Measurements from ENCODE around the gene CHRNB1.

Gene CHRNB1

DNA sequence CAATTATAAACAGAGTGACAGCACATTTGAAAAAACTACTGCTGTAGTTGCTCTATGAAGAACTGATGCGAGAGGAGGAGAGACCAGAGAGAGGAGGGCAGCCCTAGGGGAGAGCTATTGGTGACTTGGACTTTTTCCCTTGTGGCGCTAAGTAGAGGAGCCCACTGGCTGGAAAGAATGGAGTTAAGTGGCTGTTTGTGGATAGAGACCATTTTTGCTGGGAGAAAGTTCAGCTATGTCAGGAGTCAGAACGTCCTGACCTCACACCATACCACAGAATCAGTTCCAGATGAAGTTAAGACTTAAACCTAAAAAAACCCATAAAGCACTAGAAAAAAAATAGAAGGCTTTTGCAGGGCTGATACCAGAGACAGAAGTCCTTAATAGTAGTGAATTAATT lies 41.3 kb downstream of the CHRNB1 start:
- no peak for DNase-seq

DNA sequence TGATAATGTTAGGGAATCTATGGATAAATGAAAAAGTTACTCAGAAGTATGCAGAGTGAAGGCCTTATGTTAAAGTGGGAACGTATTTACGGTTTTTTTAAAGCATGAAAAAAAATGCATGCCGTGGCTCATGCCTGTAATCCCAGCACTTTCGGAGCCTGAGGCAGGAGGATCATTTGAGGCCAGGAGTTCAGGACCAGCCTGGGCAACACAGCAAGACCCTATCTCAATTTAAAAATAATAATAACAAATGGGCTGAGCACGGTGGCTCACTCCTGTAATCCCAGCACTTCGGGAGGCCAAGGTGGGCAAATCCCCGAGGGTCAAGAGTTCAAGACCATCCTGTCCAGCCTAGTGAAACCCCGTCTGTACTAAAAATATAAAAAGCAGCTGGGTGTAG lies 45.3 kb downstream of the CHRNB1 start:
- no peak for DNase-seq

DNA sequence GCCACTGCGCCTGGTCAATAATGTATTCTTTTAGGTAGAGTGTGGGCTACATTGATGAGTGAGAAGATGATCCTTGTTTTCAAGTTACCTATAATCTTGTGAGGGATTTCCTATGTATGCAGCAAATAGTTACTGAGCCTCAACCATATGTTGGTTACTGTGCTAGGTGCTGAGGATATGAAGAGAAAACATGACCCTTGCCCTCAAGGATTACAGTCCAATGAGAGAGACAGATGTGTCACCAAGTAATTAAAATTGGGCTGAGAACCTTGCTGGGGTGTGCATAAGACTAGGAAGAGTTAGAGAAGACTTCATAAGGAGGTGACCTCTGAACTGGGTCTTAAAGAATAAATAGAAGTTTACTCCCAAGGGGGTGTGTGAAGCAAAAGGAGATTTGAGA lies 46.7 kb downstream of the CHRNB1 start:
- DNase-seq, result no peak

DNA sequence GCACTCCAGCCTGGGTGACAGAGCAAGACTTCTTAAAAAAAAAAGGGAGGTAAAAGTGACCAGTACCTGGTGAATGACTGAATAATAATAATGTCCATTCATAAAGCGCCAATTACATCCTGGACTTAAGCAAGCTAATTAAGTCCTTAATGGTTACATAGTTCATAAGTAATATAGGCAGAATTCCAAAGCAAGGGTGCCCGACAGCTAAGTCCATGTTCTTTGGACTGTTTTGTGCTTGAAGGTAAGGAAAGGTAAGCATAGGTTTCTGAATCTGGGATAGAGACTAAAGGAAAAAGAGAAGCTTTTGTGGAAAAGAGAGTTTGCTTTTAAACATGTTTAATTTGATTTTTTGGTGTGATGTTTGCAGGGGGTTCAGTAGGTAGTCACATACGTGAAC lies 49.1 kb downstream of the CHRNB1 start:
- DNase-seq, result no peak

DNA sequence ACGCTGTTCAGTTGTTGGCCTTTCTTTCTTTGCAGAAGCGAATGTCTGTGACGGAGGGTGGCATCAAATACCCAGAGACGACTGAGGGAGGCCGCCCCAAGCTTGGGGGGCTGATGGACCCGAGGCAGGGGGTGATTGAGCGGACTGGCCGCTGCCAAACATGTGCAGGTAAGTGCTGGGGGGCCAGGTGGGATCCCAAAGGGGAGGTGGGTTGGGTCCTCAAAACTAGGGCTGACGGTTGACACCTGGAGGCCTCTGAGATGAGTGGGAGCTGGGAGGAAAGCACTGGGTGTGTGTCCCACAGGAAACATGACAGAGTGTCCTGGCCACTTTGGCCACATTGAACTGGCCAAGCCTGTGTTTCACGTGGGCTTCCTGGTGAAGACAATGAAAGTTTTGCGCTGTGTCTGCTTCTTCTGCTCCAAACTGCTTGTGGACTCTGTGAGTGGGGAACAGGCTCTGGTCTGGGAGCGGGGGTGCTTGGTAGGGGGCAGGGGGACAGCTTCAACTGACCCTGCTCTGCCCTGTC lies 51.1 kb downstream of the CHRNB1 start:
- DNase-seq, result no peak

DNA sequence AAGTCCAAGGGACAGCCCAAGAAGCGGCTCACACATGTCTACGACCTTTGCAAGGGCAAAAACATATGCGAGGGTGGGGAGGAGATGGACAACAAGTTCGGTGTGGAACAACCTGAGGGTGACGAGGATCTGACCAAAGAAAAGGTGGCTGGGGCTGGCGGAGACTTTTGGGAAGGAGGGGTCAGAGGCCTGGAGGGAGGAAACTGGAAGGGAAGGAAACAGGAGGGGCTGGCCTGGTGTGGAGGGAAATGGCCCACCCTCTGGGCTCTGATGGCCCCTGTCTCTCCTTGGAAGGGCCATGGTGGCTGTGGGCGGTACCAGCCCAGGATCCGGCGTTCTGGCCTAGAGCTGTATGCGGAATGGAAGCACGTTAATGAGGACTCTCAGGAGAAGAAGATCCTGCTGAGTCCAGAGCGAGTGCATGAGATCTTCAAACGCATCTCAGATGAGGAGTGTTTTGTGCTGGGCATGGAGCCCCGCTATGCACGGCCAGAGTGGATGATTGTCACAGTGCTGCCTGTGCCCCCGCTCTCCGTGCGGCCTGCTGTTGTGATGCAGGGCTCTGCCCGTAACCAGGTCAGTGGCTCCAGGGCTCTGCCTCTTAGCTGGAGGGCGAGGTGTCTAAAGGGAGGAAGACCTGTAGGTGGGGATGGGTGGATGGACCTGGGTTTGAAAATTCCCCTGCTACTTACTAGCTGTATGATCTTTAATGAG lies 51.8 kb downstream of the CHRNB1 start:
- no peak for DNase-seq

DNA sequence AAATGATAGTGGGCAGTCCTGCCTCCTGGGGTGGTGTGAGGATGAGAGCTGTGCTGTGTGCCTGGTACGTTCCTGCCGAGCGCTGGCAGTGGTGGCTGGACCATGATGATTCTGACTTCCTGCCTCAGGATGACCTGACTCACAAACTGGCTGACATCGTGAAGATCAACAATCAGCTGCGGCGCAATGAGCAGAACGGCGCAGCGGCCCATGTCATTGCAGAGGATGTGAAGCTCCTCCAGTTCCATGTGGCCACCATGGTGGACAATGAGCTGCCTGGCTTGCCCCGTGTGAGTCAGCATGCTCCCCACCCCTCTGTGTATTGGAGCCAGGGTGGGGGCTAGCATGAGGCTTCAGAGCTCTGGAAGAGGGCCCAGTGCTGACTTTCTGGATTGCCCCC lies 52.4 kb downstream of the CHRNB1 start:
- DNase-seq, result no peak

DNA sequence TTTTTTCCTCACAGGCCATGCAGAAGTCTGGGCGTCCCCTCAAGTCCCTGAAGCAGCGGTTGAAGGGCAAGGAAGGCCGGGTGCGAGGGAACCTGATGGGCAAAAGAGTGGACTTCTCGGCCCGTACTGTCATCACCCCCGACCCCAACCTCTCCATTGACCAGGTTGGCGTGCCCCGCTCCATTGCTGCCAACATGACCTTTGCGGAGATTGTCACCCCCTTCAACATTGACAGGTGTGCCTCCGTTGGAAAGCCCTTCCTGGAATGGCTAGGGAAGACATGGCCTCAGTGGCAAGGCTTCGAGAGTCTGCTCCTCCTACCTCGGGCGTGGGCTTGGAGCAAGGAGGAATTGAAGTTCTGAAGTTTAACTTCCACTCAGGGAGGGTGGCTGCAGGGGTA lies 52.8 kb downstream of the CHRNB1 start:
- DNase-seq, result no peak

DNA sequence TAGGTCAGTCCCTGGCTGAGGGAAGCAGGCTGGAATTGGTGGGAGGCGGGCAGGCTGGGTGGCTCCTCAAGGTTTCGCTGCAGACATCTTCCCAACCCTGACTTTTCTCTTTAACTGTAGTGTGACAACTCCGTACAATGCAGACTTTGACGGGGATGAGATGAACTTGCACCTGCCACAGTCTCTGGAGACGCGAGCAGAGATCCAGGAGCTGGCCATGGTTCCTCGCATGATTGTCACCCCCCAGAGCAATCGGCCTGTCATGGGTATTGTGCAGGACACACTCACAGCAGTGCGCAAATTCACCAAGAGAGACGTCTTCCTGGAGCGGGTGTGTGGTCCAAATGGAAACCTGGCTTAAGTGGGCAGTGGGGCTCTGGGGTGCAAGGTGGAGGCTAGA lies 54.3 kb downstream of the CHRNB1 start:
- DNase-seq, result no peak

DNA sequence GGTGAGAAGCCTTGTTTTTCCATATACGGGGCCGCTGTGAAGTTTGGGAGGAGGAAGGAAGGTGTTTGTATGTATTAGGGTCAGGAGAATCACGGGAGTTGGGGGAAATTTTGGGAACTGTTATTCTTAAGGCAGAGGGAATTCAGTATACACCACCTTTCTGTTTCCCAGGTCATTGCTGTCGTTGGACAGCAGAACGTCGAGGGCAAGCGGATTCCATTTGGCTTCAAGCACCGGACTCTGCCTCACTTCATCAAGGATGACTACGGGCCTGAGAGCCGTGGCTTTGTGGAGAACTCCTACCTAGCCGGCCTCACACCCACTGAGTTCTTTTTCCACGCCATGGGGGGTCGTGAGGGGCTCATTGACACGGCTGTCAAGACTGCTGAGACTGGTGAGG lies 56.9 kb downstream of the CHRNB1 start:
- DNase-seq, result no peak

DNA sequence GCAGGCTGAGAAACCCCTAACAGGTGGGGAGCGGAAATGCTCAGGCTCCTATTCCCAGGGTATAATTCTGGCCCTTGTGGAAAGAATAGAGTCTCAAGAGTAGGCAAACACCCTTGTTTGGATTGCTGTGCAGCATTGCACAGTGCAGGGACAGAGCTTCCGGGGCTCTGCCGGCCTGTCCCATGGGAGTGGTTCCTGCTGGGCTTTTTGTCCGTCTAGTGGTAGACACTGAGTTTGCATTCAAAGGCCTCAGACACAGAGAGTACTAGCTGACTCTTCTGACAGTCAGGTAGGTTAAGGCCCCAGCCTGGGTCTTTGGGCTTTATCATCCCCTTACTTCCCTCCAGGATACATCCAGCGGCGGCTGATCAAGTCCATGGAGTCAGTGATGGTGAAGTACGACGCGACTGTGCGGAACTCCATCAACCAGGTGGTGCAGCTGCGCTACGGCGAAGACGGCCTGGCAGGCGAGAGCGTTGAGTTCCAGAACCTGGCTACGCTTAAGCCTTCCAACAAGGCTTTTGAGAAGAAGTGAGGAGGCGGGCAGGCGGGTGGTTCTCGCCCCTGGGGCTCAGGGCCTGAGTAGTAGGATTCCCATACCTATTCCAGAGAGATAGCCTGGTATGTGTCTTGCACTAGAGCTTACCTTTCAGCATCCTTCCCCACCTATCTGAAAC lies 57.4 kb downstream of the CHRNB1 start:
- DNase-seq, result no peak

DNA sequence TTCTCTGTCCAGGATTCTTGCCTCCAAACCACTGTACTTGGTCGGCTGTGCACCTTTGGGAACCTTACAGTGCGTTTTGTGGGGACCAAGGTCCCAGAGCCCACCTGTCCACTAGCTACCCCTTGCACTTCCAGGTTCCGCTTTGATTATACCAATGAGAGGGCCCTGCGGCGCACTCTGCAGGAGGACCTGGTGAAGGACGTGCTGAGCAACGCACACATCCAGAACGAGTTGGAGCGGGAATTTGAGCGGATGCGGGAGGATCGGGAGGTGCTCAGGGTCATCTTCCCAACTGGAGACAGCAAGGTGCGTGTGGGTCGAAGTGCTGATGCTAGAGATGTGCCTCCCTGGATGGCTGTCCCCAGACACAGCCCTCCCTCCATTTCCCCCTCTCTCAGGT lies 58.1 kb downstream of the CHRNB1 start:
- DNase-seq, result no peak

DNA sequence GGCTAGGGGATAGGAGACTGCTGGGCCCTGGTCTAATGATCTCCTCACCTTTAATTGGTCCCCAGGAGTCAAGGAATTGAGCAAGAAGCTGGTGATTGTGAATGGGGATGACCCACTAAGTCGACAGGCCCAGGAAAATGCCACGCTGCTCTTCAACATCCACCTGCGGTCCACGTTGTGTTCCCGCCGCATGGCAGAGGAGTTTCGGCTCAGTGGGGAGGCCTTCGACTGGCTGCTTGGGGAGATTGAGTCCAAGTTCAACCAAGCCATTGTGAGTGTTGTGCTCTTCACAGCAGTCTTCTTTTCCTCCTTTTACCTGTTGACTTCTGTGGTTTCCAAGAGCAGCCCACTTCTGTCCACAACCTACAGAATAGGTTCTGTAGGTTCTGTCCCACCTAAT lies 58.7 kb downstream of the CHRNB1 start:
- no peak for DNase-seq
